Peyer's patch (tissue), 4 donors: ENCODE results near the gene SLC29A2. TPM values are rescaled to one million over a fixed set of nuclear protein-coding genes. Genes with fewer than 3 reads are reported as not detected.

ENCODE experiments used
- DNase-seq, 3 donors: peaks; one replicate each; pipeline ENCODE4 v3.0.0-alpha.2; 2017 to 2019
- H3K27ac ChIP-seq, 4 donors: fragments of 200-600 bp; sonication (generic); one replicate each; pipeline ENCODE4 v1.5.1; 2016 to 2019
- H3K27me3 ChIP-seq, 2 donors: fragments of 200-600 bp; sonication (generic); one replicate each; pipeline ENCODE4 v1.5.1; 2019
- H3K36me3 ChIP-seq, 3 donors: fragments of 200-600 bp; sonication (generic); one replicate each; pipeline ENCODE4 v1.5.1; 2016 to 2019
- H3K4me1 ChIP-seq, 4 donors: fragments of 200-600 bp; sonication (generic); one replicate each; pipeline ENCODE4 v1.5.1; 2016 to 2019
- H3K4me3 ChIP-seq, 4 donors: fragments of 200-600 bp; sonication (generic); 1 replicate in 3 of 4; 2 replicates in 1 of 4; pipeline ENCODE4 v1.5.1; 2016 to 2019; ENCODE audit warnings: mild to moderate bottlenecking in 1 of 4
- H3K9me3 ChIP-seq, 4 donors: fragments of 200-600 bp; sonication (generic); one replicate each; pipeline ENCODE4 v1.5.1; 2016 to 2019; ENCODE audit warnings: mild to moderate bottlenecking in 1 of 4
- POLR2A ChIP-seq, 2 donors: fragments of 450-650 bp; IDR thresholded peaks; one replicate each; pipeline ENCODE4 v1.5.1; 2017; ENCODE audit warnings: antibody characterized with exemption in 2 of 2, mild to moderate bottlenecking in 2 of 2, moderate library complexity in 2 of 2
- total RNA-seq, 4 donors: library from RNA; depleted of rRNA; stranded (reverse); fragments of >200 nt; gene quantifications; one replicate each; pipeline ENCODE4 v1.1.0, GENCODE V29; 2016
- TF ChIP-seq, protein P1 (sequence below), 6 experiments: fragments of 450-650 bp in 4 of 6; fragments of 200-600 bp in 2 of 6; sonication (generic) in 1 of 6; IDR thresholded peaks; one replicate each; pipeline ENCODE4 v1.5.1; 2017 to 2019; ENCODE audit warnings: antibody characterized with exemption in 6 of 6, mild to moderate bottlenecking in 3 of 6, moderate library complexity in 1 of 6

SLC29A2 gene
- total RNA-seq, 4 donors from 2014 or later = 7.4 to 21.6 (median 17.1) TPM

DNA sequence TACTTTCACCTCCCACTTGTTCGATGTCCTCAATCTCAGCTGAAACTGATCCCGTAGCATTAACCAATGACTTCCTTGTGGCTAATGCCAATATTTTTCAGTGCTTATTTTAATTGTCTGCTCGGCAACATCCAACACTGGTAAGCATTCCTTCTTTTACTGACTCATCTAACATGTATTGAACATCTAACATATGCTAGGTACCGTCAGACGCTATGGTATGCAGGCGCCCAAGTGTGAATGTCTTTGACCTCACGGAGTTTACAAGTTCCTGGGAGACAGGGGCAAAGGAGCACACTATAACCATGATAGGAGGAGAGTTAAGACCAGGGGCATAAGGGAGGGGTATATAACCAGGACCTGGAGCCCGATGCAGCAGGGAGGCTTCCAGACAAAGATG lies 28.4 kb downstream of the SLC29A2 start:
- no peak for TF ChIP-seq POLR2A (IDR thresholded peaks at IDR 0.05)
- TF ChIP-seq, protein P1, sequence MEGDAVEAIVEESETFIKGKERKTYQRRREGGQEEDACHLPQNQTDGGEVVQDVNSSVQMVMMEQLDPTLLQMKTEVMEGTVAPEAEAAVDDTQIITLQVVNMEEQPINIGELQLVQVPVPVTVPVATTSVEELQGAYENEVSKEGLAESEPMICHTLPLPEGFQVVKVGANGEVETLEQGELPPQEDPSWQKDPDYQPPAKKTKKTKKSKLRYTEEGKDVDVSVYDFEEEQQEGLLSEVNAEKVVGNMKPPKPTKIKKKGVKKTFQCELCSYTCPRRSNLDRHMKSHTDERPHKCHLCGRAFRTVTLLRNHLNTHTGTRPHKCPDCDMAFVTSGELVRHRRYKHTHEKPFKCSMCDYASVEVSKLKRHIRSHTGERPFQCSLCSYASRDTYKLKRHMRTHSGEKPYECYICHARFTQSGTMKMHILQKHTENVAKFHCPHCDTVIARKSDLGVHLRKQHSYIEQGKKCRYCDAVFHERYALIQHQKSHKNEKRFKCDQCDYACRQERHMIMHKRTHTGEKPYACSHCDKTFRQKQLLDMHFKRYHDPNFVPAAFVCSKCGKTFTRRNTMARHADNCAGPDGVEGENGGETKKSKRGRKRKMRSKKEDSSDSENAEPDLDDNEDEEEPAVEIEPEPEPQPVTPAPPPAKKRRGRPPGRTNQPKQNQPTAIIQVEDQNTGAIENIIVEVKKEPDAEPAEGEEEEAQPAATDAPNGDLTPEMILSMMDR (IDR thresholded peaks at IDR 0.05) = no peak
- Histone ChIP-seq H3K36me3 (peaks cover 0 to 38% (median 0%) of the 10 kb centered on the region in 3 donors), H3K9me3 (no peaks in the 10 kb centered on the region), H3K4me3 (no peak overlapping the region), H3K4me1 (peaks cover 18 to 35% (median 20%) of the 10 kb centered on the region in 4 donors), H3K27ac (no peak overlapping the region), H3K27me3 (no peaks in the 10 kb centered on the region)
- no peak for DNase-seq

DNA sequence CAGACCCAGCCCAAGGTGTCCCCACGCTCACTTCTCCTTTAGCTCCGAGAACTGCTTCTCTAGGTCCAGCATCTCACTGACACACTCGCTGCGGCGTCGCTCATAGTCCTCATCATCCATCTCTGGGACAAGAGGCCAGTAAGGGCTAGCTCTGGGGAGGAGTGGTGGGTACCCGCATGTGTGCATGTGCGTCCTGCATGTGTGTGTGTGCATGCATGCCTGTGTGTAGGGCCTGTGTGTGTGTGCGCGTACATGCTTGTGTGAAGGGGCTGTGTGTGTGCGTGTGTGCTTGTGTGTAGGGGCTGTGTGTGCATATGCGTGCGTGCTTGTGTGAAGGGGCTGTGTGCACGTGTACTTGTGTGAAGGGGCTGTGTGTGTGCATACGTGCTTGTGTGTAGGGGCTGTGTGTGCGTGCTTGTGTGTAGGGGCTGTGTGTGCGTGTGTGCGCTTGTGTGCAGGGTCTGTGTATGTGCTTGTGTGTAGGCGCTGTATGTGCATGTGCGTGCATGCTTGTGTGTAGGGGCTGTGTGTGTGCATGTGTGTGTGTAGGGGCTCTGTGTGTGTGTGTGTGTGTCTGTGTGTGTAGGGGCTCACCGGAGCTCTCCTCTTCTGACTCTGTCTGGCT lies 29.9 kb downstream of the SLC29A2 start:
- Histone ChIP-seq H3K4me1 (peaks cover 18 to 37% (median 22%) of the 10 kb centered on the region in 4 donors), H3K27me3 (no peaks in the 10 kb centered on the region), H3K27ac (no peak overlapping the region), H3K9me3 (no peaks in the 10 kb centered on the region), H3K4me3 (no peak overlapping the region), H3K36me3 (peaks cover 0 to 47% (median 0%) of the 10 kb centered on the region in 3 donors)
- DNase-seq = no peak
- TF ChIP-seq, protein P1 (IDR thresholded peaks at IDR 0.05) = no peak
- TF ChIP-seq POLR2A (IDR thresholded peaks at IDR 0.05) = no peak

DNA sequence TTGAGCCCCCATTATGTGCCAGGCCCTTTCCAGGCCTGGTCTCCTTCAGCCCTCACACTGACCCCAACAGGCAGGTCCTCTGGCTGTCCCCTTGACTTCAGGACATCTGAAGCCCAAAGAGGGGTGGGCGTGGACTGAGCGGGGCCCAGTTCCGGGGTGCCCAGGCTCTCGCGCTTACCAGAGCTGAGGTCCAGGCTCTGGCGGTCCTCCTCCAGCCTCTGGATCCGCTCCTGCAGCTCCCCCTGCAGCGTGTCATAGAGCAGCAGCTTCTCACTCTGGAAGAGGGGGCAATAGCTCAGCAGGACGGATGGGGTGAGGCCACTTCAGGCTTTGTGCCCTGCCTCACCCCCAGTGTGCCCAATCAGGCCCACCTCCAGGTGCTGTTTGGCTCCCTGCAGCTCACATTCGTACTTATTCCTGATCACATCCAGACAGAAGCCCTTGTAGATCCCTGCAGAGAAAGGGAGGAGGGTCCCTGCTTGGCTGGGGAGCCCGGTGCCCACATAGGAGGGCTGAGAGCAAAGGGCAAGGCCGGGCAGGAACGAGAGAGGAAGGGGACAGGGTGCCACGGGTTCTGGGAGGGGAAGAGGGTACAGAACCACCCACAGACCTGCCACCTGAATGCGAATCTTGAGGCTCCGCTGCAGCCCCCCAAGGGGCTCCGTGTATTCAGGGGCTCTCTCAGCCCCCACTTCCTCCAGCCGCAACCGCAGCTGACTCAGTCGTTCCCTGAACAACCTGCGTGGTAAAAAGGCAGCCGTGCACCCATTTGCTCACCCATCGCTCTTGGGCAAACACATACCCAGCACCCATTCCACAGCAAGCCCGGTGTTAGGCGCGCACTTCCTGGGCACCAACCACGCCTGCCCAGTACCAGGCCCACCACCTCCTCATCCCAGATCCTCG lies 30.7 kb downstream of the SLC29A2 start:
- Histone ChIP-seq H3K27ac (no peak overlapping the region), H3K27me3 (no peaks in the 10 kb centered on the region), H3K9me3 (no peaks in the 10 kb centered on the region), H3K4me1 (peaks cover 13 to 36% (median 24%) of the 10 kb centered on the region in 4 donors), H3K36me3 (peaks cover 0 to 47% (median 0%) of the 10 kb centered on the region in 3 donors), H3K4me3 (no peak overlapping the region)
- no peak for DNase-seq
- TF ChIP-seq, protein P1 (IDR thresholded peaks at IDR 0.05) = no peak
- TF ChIP-seq POLR2A (IDR thresholded peaks at IDR 0.05) = no peak

DNA sequence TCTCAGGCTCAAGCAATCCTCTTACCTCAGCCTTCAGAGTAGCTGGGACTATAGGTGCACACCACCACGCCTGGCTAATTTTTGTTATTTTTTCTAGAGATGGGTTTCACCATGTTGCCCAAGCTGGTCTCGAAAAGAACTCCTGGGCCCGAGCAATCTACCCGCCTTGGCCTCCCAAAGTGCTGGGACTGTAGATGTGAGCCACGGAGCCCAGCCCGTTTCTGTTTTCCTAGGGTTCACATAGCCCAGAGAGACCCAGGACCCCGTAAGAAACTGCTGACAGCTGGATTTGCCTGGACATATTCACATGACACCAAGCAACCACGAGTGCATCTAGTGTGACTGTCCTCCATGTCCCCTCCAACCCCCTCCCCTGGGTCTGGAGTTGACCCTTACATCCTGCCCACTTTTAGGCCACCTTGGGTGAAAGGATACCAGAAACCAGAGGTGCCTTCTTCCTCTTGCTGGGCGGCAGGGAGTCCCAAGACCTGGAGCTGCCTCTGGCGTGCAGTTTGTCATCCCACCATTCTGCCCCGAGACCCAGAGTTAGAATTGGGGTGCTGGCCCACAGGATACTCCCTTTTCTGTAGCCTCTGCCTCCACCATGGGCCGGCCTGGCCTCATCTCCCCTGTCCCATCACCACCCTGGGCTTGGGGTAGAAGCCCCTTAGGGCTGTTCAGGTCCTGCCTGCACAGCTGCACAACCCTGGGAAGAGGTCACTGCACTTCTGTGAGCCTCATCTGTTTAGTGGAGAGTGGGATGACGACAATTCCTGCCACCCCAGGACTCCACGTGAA lies 31.7 kb downstream of the SLC29A2 start:
- Histone ChIP-seq H3K27ac (no peak overlapping the region), H3K9me3 (no peaks in the 10 kb centered on the region), H3K36me3 (peaks cover 0 to 47% (median 0%) of the 10 kb centered on the region in 3 donors), H3K4me3 (no peak overlapping the region), H3K4me1 (peaks cover 10 to 37% (median 25%) of the 10 kb centered on the region in 4 donors), H3K27me3 (no peaks in the 10 kb centered on the region)
- DNase-seq = no peak
- TF ChIP-seq, protein P1 (IDR thresholded peaks at IDR 0.05) = no peak
- TF ChIP-seq POLR2A (IDR thresholded peaks at IDR 0.05) = no peak

DNA sequence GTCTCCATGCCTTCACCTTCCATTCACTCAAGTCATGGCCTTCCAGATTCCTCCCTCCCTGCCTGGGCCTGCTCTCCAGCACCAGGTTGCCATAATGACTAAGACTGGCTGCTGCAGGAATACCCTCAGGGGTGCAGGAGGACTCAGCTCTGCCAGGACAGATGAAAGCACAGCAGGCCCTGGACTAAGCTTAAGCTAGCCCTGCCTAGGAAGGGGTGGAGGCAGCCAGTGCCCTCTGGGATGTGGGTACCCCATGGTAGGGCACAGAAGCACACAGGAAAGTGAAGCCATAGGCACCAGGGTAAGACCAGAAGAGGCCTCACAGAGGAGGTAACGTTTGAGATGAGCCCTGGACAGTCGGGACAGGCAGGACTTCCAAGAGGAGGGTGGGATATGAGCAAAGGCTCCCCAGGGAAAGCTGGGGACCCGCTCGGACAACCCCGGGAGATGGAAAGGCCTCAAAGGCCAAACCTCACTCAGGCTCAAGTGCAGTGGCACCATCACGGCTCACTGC lies 32.3 kb downstream of the SLC29A2 start:
- peaks cover 0 to 50% (median 0%) of the 10 kb centered on the region in 3 donors for H3K36me3 ChIP-seq
- no peaks in the 10 kb centered on the region for H3K9me3 ChIP-seq
- H3K4me3 ChIP-seq = no peak overlapping the region
- peaks cover 10 to 42% (median 24%) of the 10 kb centered on the region in 4 donors for H3K4me1 ChIP-seq
- H3K27me3 ChIP-seq = no peaks in the 10 kb centered on the region
- no peak overlapping the region for H3K27ac ChIP-seq
- TF ChIP-seq, protein P1 (IDR thresholded peaks at IDR 0.05) = no peak
- no peak for TF ChIP-seq POLR2A (IDR thresholded peaks at IDR 0.05)
- no peak for DNase-seq
